GM12892 (cell line): Measurements from ENCODE around the gene TCOF1.

Experiments
- DNase-seq: peaks from one replicate; pipeline ENCODE4 v3.0.0; 2011; ENCODE audit not compliant: insufficient read length
- FAIRE-seq: peaks from 2 replicates; lab custom pipeline; 2011; peaks lifted over from hg19 to GRCh38; lab: Jason Lieb, UNC
- POLR2A ChIP-seq: IDR thresholded peaks from 2 replicates; pipeline ENCODE4 v1.6.1; 2011; ENCODE audit warnings: low read depth, low read length, control low read depth
- POLR2AphosphoS5 ChIP-seq: IDR thresholded peaks from 2 replicates; pipeline ENCODE4 v1.6.1; 2011; ENCODE audit warnings: low read depth, low read length, control low read depth
- TAF1 ChIP-seq: IDR thresholded peaks from 2 replicates; pipeline ENCODE4 v1.6.1; 2011; ENCODE audit warnings: low read depth, mild to moderate bottlenecking, control low read depth, low read length, borderline replicate concordance

Gene TCOF1

DNA sequence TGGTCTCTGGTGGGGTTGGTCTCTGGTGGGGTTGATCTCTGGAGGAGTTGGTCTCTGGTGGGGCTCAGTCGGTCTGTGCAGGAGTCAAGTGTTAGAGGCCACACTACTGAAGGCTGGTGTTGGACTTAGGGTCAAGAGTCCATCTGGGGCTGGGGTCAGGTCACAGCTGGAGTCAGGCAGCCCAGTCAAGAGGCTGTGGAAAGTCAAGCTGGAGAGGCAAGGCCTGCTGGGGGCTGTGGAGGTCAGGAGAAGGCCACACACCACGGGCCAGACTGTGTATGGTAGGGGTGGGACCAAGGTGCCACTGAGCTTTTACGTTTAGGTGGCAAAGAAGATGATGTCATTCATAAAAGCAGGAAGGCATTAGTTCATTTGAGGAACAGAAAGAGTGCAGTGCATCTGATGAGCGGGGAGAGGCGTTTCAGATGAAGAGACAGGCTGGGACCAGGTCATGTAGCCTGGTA is 71.9 kb downstream of the TCOF1 start:
- no peak for FAIRE-seq
- DNase-seq = no peak
- no peak for TF ChIP-seq TAF1
- no peak for TF ChIP-seq POLR2AphosphoS5
- TF ChIP-seq POLR2A = no peak

- no peak for TF ChIP-seq POLR2AphosphoS5
- FAIRE-seq (no peak), DNase-seq (no peak)
These were observed 73.6 kb downstream of the TCOF1 start for GRCh38 chr5:150431048-150431447.

DNA sequence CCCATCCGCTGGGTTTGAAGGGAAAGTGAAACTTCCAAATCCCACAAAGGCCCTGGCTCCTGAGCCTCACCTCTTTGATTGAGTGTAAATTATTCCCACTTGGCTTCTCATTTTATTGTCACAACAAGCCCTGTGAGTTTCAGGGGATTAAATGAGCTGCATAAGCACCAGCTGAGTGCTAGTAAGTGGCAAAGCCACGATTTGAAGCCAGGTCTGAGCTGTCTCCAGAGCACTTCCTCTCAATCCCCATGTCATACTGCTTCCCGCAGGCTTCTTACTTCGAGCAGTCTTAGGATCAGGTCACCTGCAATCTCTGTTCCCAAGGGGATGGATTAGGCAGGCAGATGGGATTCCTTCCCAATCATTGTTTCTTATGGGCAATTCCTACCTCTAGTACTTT is 74.1 kb downstream of the TCOF1 start:
- TF ChIP-seq POLR2AphosphoS5 = no peak
- TF ChIP-seq POLR2A = no peak
- no peak for TF ChIP-seq TAF1
- FAIRE-seq = no peak
- no peak for DNase-seq

DNA sequence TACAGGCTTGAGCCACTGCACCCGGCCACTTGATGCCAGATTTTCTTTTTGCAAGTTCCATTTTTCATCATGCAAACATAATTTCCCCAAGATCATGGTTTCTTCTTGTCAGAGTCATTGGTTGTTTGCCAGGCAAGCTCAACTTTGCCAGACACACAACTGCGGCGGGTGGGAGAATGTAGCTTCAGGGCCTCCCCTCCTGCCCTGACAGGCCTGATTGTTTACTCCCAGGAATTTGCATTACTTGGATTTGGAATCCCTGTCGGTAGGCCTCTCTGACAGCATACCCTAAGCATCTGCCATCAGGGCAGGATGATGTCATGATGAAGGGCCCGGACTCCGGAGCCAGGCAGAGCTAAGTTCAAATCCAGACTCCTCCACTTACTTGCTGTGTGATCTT is 77.0 kb downstream of the TCOF1 start:
- DNase-seq (no peak), FAIRE-seq (no peak)

GRCh38 chr5:150436141-150436680 is 78.7 kb downstream of the TCOF1 start:
- FAIRE-seq (peak; percentile 91), DNase-seq (peak; percentile 76)
- TF ChIP-seq TAF1 (no peak), POLR2AphosphoS5 (no peak), POLR2A (no peak)

More for the DNA sequence above, 77.0 kb downstream of the TCOF1 start:
- TF ChIP-seq POLR2AphosphoS5 (no peak), TAF1 (no peak), POLR2A (no peak)

DNA sequence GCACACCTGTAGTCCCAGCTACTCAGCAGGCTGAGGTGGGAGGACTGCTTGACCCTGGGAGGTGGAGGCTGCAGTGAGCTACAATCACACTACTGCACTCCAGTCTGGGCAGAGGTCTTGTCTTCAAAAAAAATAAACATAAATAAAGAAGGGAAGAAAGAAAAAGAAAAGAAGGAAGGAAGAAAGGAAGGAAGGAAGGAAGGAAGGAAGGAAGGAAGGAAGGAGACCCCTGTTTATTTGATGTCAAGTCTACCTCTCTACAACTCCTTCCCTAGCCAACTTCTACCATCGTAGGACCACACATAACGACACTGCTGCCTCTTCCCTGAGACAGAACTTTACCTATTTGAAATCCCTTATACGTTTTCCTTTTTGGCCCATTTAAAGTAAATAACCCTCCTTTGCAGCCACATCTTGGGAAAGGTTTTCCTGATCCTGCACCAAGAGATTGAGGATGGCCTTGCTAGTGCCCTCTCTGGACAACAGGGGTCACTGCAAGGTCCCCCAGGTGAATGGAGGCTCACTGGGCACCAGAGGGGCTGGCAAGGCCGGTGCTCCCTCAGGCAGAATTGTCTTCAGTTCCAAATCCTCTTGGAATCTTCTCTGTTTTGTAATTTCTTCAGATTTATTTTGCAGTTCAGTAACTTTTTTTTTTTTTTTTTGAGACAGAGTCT is 81.5 kb downstream of the TCOF1 start:
- TF ChIP-seq POLR2AphosphoS5 (no peak), TAF1 (no peak), POLR2A (no peak)
- DNase-seq = no peak
- FAIRE-seq = no peak

DNA sequence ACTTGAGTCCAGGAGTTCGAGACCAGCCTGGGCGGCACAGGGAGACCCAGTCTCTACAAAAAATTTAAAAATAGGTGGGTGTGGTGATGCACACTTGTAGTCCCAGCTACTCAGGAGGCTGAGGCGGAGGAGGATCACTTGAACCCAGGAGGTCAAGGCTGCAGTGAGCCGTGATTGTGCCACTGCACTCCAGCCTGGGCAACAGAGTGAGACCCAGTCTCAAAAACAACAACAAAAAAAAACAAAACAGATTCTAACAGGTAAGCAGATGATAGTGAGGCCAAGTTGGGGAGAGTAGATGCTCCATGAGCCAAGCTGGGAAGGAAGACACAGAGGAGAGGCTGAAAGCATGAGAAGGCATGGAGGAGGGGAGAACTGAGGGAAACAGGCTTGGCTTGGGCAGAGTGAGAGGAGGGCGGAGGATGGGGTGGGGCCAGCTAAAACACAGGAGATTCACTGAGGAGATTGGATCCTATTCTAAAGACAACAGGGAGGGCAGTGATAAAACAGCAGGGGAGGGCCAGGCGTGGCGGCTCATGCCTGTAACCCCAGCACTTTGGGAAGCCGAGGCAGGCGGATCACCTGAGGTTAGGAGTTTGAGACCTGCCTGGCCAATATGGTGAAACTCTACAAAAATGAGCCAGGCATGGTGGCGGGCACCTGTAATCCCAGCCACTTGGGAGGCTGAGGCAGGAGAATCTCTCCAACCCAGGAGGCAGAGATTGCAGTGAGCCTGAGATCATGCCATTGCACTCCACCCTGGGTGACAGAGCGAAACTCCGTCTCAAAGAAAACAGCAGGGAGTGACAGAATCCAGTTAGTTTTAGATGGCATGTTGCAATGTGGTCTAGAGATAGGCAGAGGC is 83.7 kb downstream of the TCOF1 start:
- no peak for DNase-seq

GRCh38 chr5:150441813-150442698 is 84.6 kb downstream of the TCOF1 start:
- DNase-seq = no peak
- no peak for TF ChIP-seq TAF1
- TF ChIP-seq POLR2A = no peak
- TF ChIP-seq POLR2AphosphoS5 = 0 out of 2 replicates have a peak, but pooled peaks have one; percentile 35
- FAIRE-seq = no peak

More for the DNA sequence above, 83.7 kb downstream of the TCOF1 start:
- TF ChIP-seq POLR2A = no peak
- no peak for TF ChIP-seq POLR2AphosphoS5
- TF ChIP-seq TAF1 = no peak
- FAIRE-seq = no peak

DNA sequence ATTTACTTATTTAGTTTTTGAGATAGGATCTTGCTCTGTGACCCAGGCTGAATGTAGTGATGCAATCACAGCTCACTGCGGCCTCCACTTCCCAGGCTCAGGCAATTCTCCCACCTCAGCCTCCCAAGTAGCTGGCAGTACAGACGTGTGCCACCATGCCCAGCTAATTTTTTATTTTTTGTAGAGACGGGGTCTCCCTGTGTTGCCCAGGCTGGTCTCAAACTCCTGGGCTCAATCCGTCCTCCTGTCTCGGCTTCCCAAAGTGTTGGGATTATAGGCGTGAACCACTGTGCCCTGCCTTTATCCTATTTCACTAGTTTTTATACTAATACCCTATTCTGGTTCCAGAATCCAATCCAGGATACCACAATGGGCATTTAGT is 85.2 kb downstream of the TCOF1 start:
- FAIRE-seq = no peak
- TF ChIP-seq POLR2A (no peak; the same call in 1 of the 2 replicates), TAF1 (no peak), POLR2AphosphoS5 (no peak)
- DNase-seq = no peak

DNA sequence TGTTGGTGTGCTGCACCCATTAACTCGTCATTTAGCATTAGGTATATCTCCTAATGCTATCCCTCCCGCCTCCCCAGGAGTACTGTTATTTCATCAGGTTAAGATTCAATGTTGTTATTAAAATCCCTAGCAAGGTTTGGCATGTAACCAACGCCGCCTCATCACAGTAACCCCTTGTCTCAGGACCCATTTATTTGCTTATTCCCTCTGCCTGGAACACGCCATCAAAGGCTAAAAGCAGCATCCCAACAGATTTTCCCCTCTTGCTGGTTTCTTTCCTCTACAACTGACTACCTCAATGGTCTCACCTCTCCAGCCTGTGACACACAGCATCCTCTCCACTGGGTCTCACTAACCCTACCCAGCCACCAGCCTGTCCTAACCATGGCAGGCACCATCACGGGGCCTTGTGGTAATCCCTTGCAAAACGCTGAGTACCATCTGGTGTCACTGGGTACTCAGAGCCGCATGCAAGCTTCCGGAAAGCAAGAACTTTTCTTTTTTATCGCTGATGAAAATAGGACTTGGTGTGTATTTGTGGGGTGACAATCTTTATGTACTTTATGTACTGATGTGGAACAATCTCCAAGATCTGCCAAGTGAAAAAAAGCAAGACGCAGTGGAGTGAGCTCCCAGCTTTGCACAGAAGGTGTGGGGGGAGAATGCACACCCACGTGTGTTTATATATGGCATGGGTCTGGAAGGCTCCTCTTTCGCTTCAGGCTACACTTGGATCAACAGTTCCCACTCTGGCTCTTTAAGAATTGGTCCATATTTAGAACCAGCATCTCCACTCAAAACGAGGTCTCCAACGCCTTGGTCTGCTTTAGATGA is 86.0 kb downstream of the TCOF1 start:
- TF ChIP-seq POLR2A (peak; percentile 58; the same call in 1 of the 2 replicates), POLR2AphosphoS5 (peak; percentile 82; the same call in 1 of the 2 replicates), TAF1 (no peak)
- FAIRE-seq = no peak

More for the DNA sequence above, 86.0 kb downstream of the TCOF1 start:
- no peak for DNase-seq
